ENCODE data around the gene FUOM. TPM values are rescaled to one million over a fixed set of nuclear protein-coding genes. Genes with fewer than 3 reads are reported as not detected.
A peak's percentile ranks its signal among the peaks of the same experiment; 100 is the strongest.

Gene FUOM
- total RNA-seq, 1 donor from 2014 or later: 54.0 TPM

DNA sequence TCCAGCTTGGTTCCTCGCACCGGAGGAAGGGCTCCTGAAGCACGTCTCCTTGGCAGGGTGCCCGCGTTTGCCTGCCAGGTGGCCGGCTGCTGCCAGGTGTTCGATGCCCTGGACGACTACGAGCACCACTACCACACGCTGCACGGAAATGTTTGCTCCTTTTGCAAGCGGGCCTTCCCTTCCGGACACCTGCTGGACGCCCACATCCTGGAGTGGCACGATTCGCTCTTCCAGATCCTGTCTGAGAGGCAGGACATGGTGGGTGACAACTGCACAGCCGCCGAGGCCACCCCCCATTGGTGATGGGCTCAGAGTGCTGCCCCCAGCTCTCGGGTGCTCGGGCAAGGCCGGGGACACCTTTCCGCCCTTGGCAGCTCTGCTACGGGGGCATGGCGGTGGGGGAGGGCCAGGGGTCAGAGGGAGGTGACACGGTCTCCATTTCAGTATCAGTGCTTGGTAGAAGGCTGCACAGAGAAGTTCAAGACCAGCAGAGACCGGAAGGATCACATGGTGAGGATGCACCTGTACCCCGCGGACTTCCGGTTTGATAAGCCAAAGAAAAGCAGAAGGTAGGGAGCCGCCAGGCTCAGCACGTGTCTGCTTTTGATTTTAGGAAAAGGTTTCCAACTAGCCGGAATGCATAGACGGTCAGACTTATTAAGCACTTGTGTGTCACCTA lies 48.0 kb downstream of the FUOM start:
- Histone ChIP-seq H3K4me3 (peak overlapping the region in 1 of 2 donors; percentile 89), H3K4me1 (peaks cover 37% of the 10 kb centered on the region), H3K9me3 (no peaks in the 10 kb centered on the region), H3K27me3 (no peaks in the 10 kb centered on the region), H3K27ac (no peak overlapping the region), H3K36me3 (peaks cover 0 to 14% of the 10 kb centered on the region in 2 donors)
- TF ChIP-seq, protein P1, sequence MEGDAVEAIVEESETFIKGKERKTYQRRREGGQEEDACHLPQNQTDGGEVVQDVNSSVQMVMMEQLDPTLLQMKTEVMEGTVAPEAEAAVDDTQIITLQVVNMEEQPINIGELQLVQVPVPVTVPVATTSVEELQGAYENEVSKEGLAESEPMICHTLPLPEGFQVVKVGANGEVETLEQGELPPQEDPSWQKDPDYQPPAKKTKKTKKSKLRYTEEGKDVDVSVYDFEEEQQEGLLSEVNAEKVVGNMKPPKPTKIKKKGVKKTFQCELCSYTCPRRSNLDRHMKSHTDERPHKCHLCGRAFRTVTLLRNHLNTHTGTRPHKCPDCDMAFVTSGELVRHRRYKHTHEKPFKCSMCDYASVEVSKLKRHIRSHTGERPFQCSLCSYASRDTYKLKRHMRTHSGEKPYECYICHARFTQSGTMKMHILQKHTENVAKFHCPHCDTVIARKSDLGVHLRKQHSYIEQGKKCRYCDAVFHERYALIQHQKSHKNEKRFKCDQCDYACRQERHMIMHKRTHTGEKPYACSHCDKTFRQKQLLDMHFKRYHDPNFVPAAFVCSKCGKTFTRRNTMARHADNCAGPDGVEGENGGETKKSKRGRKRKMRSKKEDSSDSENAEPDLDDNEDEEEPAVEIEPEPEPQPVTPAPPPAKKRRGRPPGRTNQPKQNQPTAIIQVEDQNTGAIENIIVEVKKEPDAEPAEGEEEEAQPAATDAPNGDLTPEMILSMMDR (IDR thresholded peaks at IDR 0.05): no peak
- no peak for TF ChIP-seq POLR2A (IDR thresholded peaks at IDR 0.05)
- TF ChIP-seq POLR2AphosphoS5 (IDR thresholded peaks at IDR 0.05; ENCODE audit: insufficient read depth in 1 of 2, low read depth in 1 of 2): no peak
- intact Hi-C loops (cut with DNase I): loop anchor here (5.0 kb wide), 1 partner anchor 82 kb away; the partner anchor contains the start of gene MTG1
- DNase-seq (ENCODE audit: extremely low spot score in 2 of 2): no peak

DNA sequence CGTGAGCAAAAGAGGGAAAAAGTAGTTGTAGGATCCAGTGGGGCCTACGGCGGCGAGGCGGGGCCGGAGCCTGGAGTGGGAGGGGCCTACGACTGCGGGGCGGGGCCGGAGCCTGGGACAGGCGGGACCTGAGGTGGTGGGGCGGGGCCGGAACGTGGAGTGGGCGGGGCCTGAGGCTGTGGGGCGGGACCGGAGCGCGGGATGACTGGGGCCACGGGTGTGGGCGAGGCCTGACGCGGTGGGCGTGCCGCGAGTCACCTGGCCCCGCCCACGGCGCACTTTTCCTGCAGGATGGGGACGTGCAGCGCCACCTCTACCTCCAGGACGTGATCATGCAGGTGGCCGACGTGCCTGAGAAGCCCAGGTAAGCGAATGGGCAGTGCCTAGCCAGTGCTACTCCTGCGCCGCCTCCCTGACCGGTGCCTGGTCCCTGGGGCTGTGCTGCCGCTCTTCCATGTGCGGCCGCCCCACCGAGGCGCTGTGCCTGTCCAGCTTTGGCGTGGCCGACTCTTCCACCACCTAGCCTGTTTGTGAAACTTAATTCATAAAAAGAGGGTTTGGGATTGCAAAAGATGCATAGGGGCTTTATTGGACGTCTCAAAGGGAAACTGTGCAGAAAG lies 48.6 kb downstream of the FUOM start:
- peak overlapping the region; percentile 89 to 94 for H3K4me3 ChIP-seq
- no peaks in the 10 kb centered on the region for H3K9me3 ChIP-seq
- peak in 1 of 2 donors; percentile 19 for TF ChIP-seq POLR2AphosphoS5 (IDR thresholded peaks at IDR 0.05; ENCODE audit: insufficient read depth in 1 of 2, low read depth in 1 of 2)
- TF ChIP-seq, protein P1 (IDR thresholded peaks at IDR 0.05): no peak
- peak in 1 of 2 donors; percentile 94 for DNase-seq (ENCODE audit: extremely low spot score in 2 of 2)
- peaks cover 0 to 14% of the 10 kb centered on the region in 2 donors for H3K36me3 ChIP-seq
- H3K27ac ChIP-seq: peak overlapping the region; percentile 92
- no peaks in the 10 kb centered on the region for H3K27me3 ChIP-seq
- intact Hi-C loops (cut with DNase I): loop anchor here (5.0 kb wide), 1 partner anchor 83 kb away; the partner anchor contains the start of gene MTG1
- peaks cover 43% of the 10 kb centered on the region for H3K4me1 ChIP-seq

DNA sequence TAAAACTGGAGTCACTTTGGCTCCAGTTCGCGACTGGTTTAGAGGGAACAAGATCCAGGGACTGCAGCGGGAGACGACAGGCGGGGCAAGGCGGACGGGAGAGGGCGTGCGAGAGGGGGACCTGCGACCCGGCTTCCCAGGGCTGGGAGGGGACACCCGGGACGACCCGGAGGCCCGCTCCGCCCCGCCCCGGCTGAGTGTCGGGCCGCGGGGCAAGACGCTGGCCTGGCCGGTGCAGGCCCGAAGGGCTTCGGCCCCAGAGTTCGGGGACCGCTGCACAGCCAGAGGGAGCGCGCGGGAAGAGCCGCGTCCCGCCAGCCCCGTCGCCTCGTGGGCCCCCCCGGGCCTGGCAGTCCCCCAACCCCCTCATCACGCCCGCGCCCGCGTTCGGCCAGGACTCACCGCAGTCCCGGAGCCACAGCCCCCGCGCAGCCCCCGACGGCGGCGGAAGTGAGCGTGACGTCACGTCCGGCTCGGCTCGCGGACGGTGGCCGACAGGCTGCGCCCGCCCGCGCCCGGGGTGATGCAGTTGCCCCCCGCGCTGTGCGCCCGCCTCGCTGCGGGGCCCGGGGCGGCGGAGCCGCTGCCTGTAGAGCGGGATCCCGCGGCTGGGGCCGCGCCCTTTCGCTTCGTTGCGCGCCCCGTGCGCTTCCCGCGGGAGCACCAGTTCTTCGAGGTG lies 49.3 kb downstream of the FUOM start, which contains the start of the genes TUBGCP2 and ZNF511:
Gene TUBGCP2 (minus strand): TSS at position 452 of the 679 bp plus-strand sequence. CDS start 5,931 bp downstream, outside the sequence.
Gene ZNF511 (plus strand): TSS at position 494 of the 679 bp plus-strand sequence. CDS start 30 bp downstream, at position 524.
- intact Hi-C loops (cut with DNase I): loop anchor here (5.0 kb wide), 1 partner anchor 84 kb away; the partner anchor contains the start of gene MTG1
- Histone ChIP-seq H3K27ac (peak within 1 kb of the TSS; percentile 92), H3K9me3 (no peaks in the 10 kb centered on the region), H3K36me3 (peaks cover 0 to 14% of the 10 kb centered on the region in 2 donors), H3K4me3 (peak within 1 kb of the TSS; percentile 89 to 94), H3K4me1 (peaks cover 46% of the 10 kb centered on the region), H3K27me3 (no peaks in the 10 kb centered on the region)
- TF ChIP-seq, protein P1 (IDR thresholded peaks at IDR 0.05): no peak
- TF ChIP-seq POLR2A (IDR thresholded peaks at IDR 0.05) (peak in 1 of 2 donors; percentile 36), POLR2AphosphoS5 (IDR thresholded peaks at IDR 0.05; ENCODE audit: insufficient read depth in 1 of 2, low read depth in 1 of 2) (no peak)
- no peak for DNase-seq (ENCODE audit: extremely low spot score in 2 of 2)

DNA sequence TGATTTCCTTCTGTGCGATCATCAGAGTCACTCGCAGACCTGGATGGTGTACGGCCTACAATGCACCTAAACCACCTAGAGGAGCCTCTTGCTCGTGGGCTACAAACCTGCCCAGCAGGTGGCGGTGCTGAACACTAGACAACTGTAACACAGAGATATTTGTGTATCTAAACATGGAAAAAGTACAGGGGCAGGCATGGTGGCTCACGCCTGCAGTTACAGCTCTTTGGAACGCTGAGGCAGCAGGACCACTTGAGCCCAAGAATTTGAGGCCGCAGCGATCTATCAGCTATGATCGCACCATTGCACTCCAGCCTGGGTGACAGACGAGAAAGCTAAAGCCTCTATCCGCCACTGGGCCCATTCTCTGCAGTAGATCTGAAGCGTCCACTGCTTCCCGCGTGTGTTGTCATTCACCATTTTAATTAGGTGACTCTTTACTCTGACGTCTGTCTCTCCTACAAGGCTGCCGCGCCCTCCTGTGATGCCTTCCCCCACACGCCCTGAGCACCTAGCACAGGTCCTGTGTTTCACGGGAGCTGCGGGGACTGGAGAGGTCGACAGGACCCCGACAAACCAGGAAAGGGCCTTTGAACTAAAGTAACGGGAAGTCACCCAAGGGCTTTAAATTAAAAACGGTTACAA lies 49.9 kb downstream of the FUOM start:
- Histone ChIP-seq H3K9me3 (no peaks in the 10 kb centered on the region), H3K27ac (peak overlapping the region; percentile 92), H3K36me3 (peaks cover 0 to 14% of the 10 kb centered on the region in 2 donors), H3K27me3 (no peaks in the 10 kb centered on the region), H3K4me1 (peaks cover 46% of the 10 kb centered on the region), H3K4me3 (peak overlapping the region; percentile 89 to 94)
- DNase-seq (ENCODE audit: extremely low spot score in 2 of 2): no peak
- TF ChIP-seq, protein P1 (IDR thresholded peaks at IDR 0.05): peak in 2 of 3 experiments; percentile 7 to 40
- TF ChIP-seq POLR2A (IDR thresholded peaks at IDR 0.05) (no peak), POLR2AphosphoS5 (IDR thresholded peaks at IDR 0.05; ENCODE audit: insufficient read depth in 1 of 2, low read depth in 1 of 2) (peak in 1 of 2 donors; percentile 15)
- intact Hi-C loops (cut with DNase I): loop anchor here (5.0 kb wide), 1 partner anchor 84 kb away; the partner anchor contains the start of gene MTG1
